Measurements from ENCODE around the gene TGOLN2. TPM values are rescaled to one million over a fixed set of nuclear protein-coding genes. Genes with fewer than 3 reads are reported as not detected.
"Not testable (repeated sequence)": the region's sequence is repeated elsewhere in the genome, so short reads cannot be mapped to it uniquely, and the experiment has no call there.

Gene TGOLN2
- polyA plus RNA-seq, 3 donors = 68.2 to 157 (median 111) TPM

DNA sequence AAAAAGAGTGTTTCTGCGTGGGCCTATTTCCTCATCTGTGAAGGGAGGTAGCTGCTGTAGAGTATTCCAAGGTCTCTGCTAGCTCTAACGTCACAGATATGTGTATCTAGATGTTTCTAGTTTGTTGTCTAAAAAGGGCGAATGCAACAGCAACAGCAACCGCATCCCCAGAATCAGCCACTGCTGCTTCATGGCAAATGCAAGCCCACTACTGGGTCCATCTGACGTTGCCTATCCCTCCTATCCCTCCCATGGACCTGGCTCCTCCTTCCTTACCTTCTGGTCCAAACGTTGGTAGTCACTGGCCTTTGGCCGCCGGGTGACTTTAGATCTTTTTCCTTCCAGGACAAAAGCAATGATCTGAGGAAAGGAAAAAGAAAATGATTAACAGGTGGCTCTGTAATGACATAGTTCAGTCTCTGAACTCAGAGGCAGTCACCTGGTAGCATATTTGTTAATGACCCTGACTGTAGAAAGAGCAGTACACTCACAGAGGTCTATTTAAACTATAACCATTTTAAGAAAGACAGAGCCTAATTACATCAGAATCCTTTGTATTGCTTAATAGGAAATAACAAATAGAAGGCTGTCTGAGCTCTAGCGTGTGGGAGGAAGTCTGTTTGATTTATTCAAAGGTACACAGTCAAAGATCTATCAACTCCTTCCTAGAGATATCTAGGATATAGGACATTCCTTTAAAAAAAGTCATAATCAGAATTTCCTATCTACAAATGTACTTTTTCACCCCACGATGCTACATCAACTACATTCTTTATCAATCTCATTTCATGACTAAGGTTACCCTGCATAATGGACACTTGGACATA lies 2.9 kb downstream of the TGOLN2 start:
- peak overlapping the region; percentile 52 to 97 (median 72) for H3K4me3 ChIP-seq (replicated peaks in 1 of 3; ENCODE audit: low read depth in 2 of 3, low read length in 3 of 3)
- peak overlapping the region; percentile 91 for H3K9ac ChIP-seq (ENCODE audit: insufficient read depth, low read length, poor library complexity, severe bottlenecking)
- H3K27ac Mint-ChIP-seq = peak overlapping the region; percentile 87 to 100 (median 100)
- H3K4me1 ChIP-seq (ENCODE audit: control insufficient read depth in 1 of 2, insufficient read depth in 2 of 2, low read length in 2 of 2) = peaks cover 73 to 84% of the 10 kb centered on the region in 2 donors
- DNase-seq = peak; percentile 26 to 72 (median 55)
- peak overlapping the region; percentile 98 to 100 for H3K4me3 Mint-ChIP-seq
- H3K36me3 Mint-ChIP-seq = peaks cover 52 to 58% of the 10 kb centered on the region in 2 donors
- 59% methylated on average over 3 of the region's 10 CpGs for WGBS (ENCODE audit: insufficient coverage)
- H3K79me2 ChIP-seq (ENCODE audit: insufficient read depth, low read length) = peaks cover 90% of the 10 kb centered on the region
- H2AFZ ChIP-seq (ENCODE audit: insufficient read depth, low read depth, low read length, poor library complexity, severe bottlenecking) = no peak overlapping the region
- H3K27me3 ChIP-seq (ENCODE audit: control insufficient read depth in 2 of 2, insufficient read depth in 2 of 2, low read length in 2 of 2) = no peaks in the 10 kb centered on the region
- peaks cover 66% of the 10 kb centered on the region for H4K20me1 ChIP-seq (ENCODE audit: insufficient read depth, low read length)
- H3K27ac ChIP-seq (ENCODE audit: low read depth in 1 of 2, low read length in 2 of 2) = peak overlapping the region; percentile 55 to 98
- intact Hi-C loops (cut with micrococcal nuclease) = loop anchor here in 1 of 2 donors (10.0 kb wide), 1 partner anchor 80 kb away; no protein-coding TSS in a partner anchor
- H3K4me2 ChIP-seq (replicated peaks; ENCODE audit: extremely low read depth, low read length, poor library complexity, severe bottlenecking) = peak overlapping the region; percentile 94
- no peaks in the 10 kb centered on the region for H3K9me3 ChIP-seq (replicated peaks in 1 of 2; ENCODE audit: control insufficient read depth in 1 of 2, insufficient read depth in 1 of 2, low read length in 2 of 2)
- TF ChIP-seq, protein P1, sequence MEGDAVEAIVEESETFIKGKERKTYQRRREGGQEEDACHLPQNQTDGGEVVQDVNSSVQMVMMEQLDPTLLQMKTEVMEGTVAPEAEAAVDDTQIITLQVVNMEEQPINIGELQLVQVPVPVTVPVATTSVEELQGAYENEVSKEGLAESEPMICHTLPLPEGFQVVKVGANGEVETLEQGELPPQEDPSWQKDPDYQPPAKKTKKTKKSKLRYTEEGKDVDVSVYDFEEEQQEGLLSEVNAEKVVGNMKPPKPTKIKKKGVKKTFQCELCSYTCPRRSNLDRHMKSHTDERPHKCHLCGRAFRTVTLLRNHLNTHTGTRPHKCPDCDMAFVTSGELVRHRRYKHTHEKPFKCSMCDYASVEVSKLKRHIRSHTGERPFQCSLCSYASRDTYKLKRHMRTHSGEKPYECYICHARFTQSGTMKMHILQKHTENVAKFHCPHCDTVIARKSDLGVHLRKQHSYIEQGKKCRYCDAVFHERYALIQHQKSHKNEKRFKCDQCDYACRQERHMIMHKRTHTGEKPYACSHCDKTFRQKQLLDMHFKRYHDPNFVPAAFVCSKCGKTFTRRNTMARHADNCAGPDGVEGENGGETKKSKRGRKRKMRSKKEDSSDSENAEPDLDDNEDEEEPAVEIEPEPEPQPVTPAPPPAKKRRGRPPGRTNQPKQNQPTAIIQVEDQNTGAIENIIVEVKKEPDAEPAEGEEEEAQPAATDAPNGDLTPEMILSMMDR (IDR thresholded peaks at IDR 0.05) = no peak
- H3K27me3 Mint-ChIP-seq (ENCODE audit: low read depth in 3 of 3) = peaks cover 0 to under 1% (median 0%) of the 10 kb centered on the region in 3 donors
- peaks cover 77% of the 10 kb centered on the region for H3K4me1 Mint-ChIP-seq
- H3K9me3 Mint-ChIP-seq = no peaks in the 10 kb centered on the region
- peaks cover 47 to 50% of the 10 kb centered on the region in 2 donors for H3K36me3 ChIP-seq (replicated peaks in 1 of 2; ENCODE audit: control insufficient read depth in 1 of 2, insufficient read depth in 2 of 2, low read length in 2 of 2)

DNA sequence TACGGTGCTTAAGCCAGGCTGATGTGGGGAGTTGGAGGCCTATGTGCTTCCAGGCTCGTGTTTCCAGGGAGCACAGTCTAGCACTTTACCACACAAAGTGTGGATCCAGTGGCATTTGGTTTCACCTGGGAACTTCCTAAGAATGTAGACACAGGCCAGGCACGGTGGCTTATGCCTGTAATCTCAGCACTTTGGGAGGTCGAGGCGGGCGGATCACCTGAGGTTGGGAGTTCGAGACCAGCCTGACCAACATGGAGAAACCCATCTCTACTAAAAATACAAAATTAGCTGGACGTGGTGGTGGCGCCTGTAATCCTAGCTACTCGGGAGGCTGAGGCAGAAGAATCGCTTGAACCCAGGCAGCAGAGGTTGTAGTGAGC lies 3.8 kb downstream of the TGOLN2 start:
- Histone ChIP-seq H3K4me1 (ENCODE audit: control insufficient read depth in 1 of 2, insufficient read depth in 2 of 2, low read length in 2 of 2) (peaks cover 80 to 93% of the 10 kb centered on the region in 2 donors), H3K4me3 (replicated peaks in 1 of 3; ENCODE audit: low read depth in 2 of 3, low read length in 3 of 3) (peak overlapping the region in 1 of 3 experiments; percentile 97), H3K36me3 (replicated peaks in 1 of 2; ENCODE audit: control insufficient read depth in 1 of 2, insufficient read depth in 2 of 2, low read length in 2 of 2) (peaks cover 51 to 58% of the 10 kb centered on the region in 2 donors), H3K27ac (ENCODE audit: low read depth in 1 of 2, low read length in 2 of 2) (peak overlapping the region in 1 of 2 donors; percentile 98), H4K20me1 (ENCODE audit: insufficient read depth, low read length) (peaks cover 75% of the 10 kb centered on the region), H3K4me2 (replicated peaks; ENCODE audit: extremely low read depth, low read length, poor library complexity, severe bottlenecking) (peak overlapping the region; percentile 6), H3K79me2 (ENCODE audit: insufficient read depth, low read length) (peaks cover 99% of the 10 kb centered on the region)
- Mint-ChIP-seq H3K36me3 (peaks cover 57 to 67% of the 10 kb centered on the region in 2 donors), H3K4me3 (peak overlapping the region; percentile 11 to 26), H3K4me1 (peaks cover 84% of the 10 kb centered on the region), H3K27ac (peak overlapping the region; percentile 84 to 100 (median 97))
- H3K27me3 ChIP-seq (ENCODE audit: control insufficient read depth in 2 of 2, insufficient read depth in 2 of 2, low read length in 2 of 2); H3K27me3 Mint-ChIP-seq (ENCODE audit: low read depth in 3 of 3); H3K9ac ChIP-seq (ENCODE audit: insufficient read depth, low read length, poor library complexity, severe bottlenecking); H3K9me3 Mint-ChIP-seq; DNase-seq; H2AFZ ChIP-seq (ENCODE audit: insufficient read depth, low read depth, low read length, poor library complexity, severe bottlenecking); H3K9me3 ChIP-seq (replicated peaks in 1 of 2; ENCODE audit: control insufficient read depth in 1 of 2, insufficient read depth in 1 of 2, low read length in 2 of 2): not testable (repeated sequence)
- WGBS (ENCODE audit: insufficient coverage) = 92% methylated on average over 5 of the region's 11 CpGs
- intact Hi-C loops (cut with micrococcal nuclease) = loop anchor here in 1 of 2 donors (10.0 kb wide), 1 partner anchor 81 kb away; no protein-coding TSS in a partner anchor

Measured in CD14-positive monocyte (primary cell).